ENCODE data around the gene PDGFB.

The PDGFB gene

DNA sequence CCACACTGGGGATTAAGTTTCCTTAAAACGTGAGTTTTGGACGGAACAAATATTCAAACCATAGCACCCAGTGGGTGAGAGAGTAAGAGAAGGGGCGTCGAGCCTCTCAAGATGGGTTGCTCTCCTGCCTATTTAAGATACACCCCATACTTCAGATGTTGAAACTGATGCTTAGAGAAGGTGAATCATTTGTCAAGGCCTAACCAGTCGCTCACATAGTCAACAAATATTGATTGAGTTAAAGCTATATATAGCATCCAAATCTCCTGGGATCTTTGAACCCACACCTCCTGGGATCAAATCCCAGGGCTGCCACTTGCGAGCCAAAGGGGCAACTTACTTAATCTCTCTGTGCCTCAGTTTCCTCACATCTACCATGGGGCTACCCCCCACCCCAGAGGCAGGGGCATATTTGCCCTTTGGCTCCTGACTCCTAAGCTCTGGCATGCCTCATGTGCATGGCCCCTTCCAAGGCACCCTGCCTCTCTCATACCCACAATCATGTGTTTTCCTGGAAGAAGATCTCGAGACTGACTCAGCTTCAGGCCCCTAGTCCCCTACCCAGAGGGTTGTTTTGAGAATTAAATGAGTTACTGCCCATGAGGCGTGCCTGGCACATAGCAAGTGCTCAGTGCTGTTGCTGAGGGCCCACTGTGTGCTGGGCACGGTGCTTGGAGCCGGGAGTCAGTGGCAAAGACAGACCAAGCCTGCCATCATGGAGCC lies 19.0 kb upstream of the PDGFB start:
- H3K4me3 ChIP-seq (ENCODE audit: low read depth, low read length): no peak overlapping the region
- TF ChIP-seq, protein P1, sequence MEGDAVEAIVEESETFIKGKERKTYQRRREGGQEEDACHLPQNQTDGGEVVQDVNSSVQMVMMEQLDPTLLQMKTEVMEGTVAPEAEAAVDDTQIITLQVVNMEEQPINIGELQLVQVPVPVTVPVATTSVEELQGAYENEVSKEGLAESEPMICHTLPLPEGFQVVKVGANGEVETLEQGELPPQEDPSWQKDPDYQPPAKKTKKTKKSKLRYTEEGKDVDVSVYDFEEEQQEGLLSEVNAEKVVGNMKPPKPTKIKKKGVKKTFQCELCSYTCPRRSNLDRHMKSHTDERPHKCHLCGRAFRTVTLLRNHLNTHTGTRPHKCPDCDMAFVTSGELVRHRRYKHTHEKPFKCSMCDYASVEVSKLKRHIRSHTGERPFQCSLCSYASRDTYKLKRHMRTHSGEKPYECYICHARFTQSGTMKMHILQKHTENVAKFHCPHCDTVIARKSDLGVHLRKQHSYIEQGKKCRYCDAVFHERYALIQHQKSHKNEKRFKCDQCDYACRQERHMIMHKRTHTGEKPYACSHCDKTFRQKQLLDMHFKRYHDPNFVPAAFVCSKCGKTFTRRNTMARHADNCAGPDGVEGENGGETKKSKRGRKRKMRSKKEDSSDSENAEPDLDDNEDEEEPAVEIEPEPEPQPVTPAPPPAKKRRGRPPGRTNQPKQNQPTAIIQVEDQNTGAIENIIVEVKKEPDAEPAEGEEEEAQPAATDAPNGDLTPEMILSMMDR (IDR thresholded peaks at IDR 0.05; ENCODE audit: low read depth, low read length, missing control alignments): no peak
- DNase-seq (ENCODE audit: low read depth): no peak

DNA sequence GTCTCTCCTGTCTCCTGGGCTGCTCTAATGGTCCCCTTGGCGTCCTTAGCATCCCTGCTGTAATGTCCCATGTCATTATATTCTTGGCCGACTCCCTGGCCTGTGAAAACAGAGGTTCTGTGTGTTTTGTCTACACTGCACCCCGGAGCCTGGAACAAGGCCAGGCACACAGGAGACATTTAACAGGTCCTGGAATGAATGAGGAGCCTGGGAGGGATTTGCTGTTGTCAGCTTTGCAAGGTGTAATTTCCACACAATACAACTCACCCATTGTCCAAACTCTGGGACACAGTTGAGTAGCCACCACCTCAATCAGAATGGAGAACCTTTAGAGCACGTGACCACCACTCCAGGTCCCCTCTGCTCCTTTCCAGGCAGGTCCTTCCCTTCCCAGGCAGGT lies 14.9 kb upstream of the PDGFB start:
- TF ChIP-seq, protein P1 (IDR thresholded peaks at IDR 0.05; ENCODE audit: low read depth, low read length, missing control alignments): no peak
- no peak overlapping the region for H3K4me3 ChIP-seq (ENCODE audit: low read depth, low read length)
- no peak for DNase-seq (ENCODE audit: low read depth)

DNA sequence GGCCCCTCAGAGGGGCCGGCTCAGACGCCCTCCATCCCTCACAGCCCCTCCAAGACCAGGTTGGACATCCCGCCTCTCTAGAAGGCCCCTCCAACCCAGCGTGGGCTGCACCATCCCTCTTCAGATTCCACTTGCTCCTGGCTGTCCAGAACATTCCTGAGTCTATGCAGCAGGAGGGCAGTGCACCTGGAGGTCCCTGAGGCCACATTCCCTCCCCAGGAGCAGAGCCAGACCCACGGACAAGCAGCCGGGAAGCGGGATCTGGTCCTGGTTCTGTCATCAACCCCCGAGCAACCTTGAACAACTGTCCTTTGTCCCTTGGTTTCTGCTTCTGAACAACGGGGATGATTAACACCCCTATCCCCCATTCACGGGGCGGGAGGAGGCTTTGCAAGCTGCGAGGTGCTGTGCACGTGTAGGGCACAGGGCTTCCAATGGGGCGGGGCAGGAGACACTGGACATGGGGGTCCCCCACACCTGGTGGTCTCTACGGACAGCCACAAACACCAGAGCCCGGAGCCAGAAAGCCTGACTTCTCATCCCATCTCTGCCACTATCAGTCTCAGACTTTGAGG lies 13.2 kb upstream of the PDGFB start:
- TF ChIP-seq, protein P1 (IDR thresholded peaks at IDR 0.05; ENCODE audit: low read depth, low read length, missing control alignments): no peak
- H3K4me3 ChIP-seq (ENCODE audit: low read depth, low read length): no peak overlapping the region
- DNase-seq (ENCODE audit: low read depth): no peak

DNA sequence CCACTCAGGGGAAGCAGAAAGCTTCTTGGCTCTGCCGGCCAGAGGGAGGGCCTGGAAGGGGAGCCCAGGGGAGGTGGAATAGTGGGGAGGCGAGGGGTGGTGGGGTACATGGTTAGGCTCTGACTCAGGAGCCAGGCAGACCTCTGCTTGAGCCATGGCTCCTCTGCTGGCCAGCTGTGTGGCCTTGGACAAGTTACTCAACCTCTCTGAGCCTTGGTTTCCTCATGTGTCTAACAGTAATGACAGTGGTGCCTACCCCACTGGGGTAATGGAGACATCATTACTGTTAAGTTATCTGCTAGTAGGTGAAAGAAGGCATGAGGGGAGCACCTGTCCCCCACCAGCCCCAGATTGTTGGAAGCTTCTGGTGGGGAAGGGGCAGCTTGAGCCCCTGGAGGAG lies 12.2 kb upstream of the PDGFB start:
- TF ChIP-seq, protein P1 (IDR thresholded peaks at IDR 0.05; ENCODE audit: low read depth, low read length, missing control alignments): no peak
- no peak overlapping the region for H3K4me3 ChIP-seq (ENCODE audit: low read depth, low read length)
- DNase-seq (ENCODE audit: low read depth): no peak

DNA sequence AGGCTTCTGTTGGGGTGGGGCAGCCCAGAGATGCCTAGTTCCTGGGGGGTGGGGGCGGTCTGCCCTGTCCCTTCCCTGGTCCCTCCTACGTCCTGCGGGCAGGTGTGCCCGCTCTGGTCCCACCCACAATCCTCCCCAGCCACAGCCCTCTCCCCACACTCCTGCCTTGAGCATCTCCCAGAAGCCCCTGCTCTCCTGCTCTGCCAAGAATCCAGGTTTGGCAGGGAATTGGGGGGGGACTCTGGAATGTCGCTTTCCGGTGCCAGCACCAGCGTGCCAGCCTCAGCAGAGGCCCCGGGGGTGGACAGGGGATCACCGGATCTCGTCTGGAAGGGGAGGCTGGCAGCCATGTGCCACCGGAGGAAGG lies 11.4 kb upstream of the PDGFB start:
- H3K4me3 ChIP-seq (ENCODE audit: low read depth, low read length): no peak overlapping the region
- DNase-seq (ENCODE audit: low read depth): no peak
- TF ChIP-seq, protein P1 (IDR thresholded peaks at IDR 0.05; ENCODE audit: low read depth, low read length, missing control alignments): no peak

DNA sequence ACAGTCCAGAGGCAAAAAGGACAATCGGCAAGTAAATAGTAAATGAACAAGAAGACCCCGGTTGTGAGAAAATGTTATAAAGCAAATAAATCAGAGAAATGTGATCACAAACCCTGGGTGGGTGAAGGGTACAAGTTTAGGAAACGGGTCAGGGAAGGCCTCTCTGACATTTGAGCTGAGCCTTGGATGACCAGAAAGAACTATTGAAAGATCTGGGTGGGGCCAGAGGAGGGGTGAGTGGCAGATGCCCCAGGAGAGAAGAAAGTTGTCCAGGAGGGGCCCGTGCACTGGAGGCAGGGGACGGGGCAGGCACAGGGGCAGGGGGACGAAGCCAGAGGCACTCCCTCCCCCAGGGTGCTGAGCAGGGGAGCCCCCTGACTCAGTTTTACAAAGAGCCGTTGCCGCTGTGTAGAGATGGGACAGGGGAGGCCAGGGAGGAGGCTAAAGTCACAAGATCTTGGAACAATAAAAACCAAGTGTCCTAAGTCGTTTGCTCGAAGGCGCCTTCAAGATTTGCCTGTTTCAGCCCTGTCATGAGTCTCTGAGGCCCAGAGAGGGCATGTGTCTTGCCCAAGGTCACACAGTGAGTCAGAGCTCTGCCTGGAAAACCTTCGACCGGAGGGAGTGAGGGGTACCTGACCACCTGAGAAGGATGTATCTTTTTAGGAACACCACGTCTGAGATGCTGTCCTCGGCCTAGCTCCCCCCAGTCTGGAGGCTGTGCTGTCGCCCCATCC lies 10.8 kb upstream of the PDGFB start:
- H3K4me3 ChIP-seq (ENCODE audit: low read depth, low read length): no peak overlapping the region
- TF ChIP-seq, protein P1 (IDR thresholded peaks at IDR 0.05; ENCODE audit: low read depth, low read length, missing control alignments): no peak
- no peak for DNase-seq (ENCODE audit: low read depth)
